HT-29 (cell line): ENCODE results near the gene SHTN1. TPM values are rescaled to one million over a fixed set of nuclear protein-coding genes. Genes with fewer than 3 reads are reported as not detected.

Experiments
- DNase-seq: peaks from one replicate; pipeline ENCODE4 v3.0.0-alpha.2; 2015; ENCODE audit warnings: low spot score
- total RNA-seq: library from RNA; depleted of rRNA; stranded (reverse); fragments of >200 nt; shearing (Covaris generic); gene quantifications from 2 replicates; pipeline ENCODE4 v1.2.3, GENCODE V29; 2014

Gene SHTN1
- total RNA-seq, 1 experiment from 2014 or later = 4.5 TPM

DNA sequence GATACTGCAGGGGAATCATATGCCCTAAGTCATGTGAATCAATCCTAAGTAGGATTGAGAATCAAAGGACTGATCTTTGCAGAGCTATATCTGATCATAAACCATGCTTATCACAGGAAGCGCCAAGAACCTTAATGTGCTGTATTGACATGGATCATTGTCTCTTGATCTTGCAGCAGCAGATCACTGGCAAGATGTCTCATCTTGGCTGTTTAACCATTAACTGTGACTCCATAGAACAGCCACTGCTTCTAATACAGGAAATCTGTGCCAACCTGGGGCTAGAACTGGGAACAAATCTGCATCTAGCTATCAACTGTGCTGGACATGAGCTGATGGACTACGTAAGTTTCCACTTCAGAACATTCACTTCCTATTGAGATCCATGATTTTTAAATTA lies 134.0 kb downstream of the SHTN1 start:
- DNase-seq = no peak

DNA sequence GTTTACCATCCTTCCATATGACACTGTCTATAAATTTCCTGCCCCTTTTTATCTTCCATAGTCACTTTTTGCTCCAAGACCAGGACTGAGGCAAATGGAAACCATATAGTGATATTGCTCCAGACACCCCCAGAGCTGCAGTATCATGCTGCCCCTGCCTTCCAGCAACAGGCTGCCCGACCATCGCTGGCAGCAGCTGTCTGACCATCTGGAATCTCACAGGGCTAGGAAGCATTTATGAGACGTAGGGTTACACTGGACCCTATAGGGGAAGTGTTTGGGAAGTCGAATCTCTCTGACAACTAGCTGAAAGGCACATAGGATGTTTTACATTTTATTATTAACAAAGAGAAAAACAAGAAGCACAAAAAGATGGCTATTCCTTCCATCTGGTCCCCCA lies 136.3 kb downstream of the SHTN1 start:
- no peak for DNase-seq

DNA sequence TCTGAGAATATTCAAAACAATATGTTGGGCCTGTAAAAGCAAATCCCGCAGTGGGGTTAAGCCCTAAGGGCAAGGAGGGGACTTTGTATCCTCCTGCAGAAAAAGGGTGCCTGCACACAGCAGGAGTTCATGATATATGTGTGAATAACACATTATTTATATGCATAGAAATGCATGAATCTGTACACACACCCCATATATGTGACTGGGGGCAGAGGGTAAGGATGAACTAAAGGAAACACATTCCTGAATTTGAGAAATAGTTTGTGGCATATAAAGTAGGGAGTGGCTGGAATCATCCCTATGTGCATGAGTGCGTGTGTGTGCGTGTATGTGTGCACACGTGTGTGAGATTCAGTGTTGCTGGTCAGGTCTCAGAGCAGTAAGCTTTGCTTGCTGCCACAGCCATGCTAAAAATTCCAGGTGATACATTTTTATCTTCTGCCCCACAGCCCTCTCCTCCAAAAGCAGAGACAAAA lies 136.8 kb downstream of the SHTN1 start:
- DNase-seq = no peak

DNA sequence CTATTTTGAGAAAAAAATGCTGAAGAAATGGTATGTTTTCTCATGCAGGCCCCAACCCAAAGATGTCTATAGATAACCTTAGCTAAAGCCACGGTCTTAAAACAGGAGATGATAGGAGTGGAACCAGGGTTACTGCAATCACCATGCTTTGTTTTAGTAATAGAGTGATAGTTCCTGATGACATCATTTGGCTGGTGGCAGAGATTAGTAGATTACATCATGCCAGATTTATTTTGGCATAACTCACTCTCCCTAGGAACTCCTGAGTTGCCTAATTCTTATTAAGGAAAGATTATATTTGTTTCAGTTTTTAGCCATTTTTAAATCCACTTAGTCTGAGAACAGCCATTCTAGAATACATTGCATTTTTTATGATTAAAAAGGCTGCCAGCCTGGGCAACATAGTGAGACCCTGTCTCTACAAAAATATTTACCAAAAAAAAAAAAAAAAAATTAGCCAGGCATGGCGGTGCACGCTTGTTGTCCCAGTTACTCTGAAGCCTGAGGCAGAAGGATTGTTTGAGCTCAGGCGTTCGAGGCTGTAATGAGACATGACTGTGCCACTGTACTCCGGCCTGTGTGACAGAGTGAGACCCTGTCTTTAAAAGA lies 137.9 kb downstream of the SHTN1 start:
- no peak for DNase-seq

DNA sequence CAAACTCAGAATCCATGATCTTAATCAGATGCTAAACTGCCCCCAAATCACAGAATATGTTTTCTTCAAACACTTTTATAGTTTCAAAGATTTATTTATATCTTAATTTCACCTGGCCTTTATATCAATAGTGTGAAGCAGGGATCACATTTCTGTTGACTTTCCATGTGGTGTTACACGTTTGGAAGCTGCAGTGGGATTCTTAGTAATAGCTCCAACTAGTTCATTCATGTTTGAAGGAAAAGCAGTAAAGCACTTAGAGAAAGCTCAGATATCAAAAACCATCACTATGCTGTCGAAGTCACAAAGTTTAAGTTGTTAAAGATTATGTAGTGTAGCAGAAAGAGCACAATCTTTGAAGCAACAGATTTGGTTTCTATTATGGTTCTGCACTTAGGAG lies 138.9 kb downstream of the SHTN1 start:
- DNase-seq = no peak

DNA sequence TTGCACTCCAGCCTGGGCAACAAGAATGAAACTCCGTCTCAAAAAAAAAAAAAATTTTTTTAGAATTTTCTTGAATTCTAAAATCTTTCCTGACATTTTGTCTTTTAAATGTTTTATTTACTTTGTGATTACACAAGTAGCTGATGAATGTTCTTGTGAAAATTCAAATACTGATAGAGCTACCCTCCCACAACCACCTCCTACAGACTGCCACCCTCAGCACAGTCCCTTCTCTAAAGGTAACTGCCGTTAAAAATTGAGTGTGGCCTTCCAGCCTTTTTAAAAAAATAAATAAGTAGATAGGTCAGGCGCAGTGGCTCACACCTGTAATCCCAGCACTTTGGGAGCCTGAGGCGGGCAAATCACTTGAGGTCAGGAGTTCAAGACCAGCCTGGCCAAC lies 140.6 kb downstream of the SHTN1 start:
- DNase-seq = no peak

DNA sequence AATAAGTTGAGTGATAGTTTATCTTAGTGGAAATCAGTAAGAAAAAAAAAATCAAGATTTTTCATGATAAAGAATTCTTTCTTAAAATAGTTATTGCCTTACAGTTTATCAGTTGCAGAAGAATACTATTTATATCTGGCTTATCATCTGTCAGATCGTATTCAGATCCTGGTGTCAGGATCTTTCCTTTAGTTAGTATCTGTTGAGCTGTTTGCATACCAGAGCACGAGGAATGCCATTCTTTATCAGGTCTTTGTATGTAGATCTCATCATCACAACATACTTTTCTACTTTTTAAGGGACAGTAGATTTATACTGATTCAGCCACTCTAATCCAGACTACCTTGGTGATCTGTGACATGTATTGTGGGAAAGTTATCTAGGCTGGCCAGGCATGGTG lies 143.2 kb downstream of the SHTN1 start:
- no peak for DNase-seq

DNA sequence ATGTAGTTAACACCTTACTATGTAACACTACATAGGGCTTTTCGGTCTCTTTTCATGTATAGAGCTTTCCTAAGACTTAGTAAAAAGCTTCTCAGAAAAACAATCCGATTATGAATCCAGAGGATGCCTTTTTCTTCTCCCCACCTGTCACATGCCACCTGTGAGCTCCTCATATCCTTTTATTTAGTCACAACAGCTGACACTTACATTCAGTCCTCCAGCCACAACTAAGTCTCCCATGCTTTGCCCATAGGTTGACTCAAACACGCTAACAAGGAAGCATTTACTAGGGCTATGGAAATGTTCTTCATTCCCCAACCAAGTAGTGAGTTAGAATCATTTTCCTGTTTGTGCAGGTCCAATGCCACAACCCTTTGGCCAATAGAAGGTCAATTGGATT lies 147.8 kb downstream of the SHTN1 start:
- DNase-seq = no peak

DNA sequence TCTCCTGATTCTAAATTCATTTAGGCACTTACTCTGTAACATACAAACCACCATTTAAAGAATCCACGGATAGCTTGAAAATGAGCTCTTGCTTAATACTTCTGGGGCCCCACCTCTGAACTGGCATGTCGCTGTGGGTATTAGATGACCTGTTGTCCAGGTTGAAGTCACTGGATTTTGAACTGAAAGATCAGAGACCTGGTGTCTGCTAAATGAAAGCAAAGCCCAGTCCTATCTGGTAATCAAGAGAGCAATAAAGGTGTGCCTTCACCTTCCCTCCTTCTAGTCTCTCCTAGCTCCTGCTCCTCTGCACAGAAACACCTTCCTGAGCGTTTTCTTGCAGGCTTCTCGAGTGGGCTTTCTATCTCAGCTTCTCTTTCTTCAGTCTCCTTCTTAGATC lies 151.3 kb downstream of the SHTN1 start:
- no peak for DNase-seq

DNA sequence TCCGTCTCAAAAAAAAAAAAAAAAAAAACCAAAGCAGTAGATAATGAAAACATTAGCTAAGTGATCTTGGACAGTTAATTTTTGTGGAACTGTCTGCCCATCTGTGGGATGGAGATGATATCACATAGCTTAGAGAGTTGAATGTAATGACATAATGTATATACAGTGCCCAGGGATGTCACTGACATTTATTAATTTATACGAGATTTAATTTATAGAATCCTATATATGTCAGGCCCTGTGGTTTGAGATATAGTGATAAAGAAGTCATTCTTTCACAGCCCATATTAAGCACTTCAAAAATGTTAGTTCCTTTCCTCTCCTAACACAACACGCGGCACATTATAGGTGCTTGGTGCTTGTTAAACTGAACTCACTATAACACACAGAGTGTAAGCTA lies 151.7 kb downstream of the SHTN1 start:
- no peak for DNase-seq

DNA sequence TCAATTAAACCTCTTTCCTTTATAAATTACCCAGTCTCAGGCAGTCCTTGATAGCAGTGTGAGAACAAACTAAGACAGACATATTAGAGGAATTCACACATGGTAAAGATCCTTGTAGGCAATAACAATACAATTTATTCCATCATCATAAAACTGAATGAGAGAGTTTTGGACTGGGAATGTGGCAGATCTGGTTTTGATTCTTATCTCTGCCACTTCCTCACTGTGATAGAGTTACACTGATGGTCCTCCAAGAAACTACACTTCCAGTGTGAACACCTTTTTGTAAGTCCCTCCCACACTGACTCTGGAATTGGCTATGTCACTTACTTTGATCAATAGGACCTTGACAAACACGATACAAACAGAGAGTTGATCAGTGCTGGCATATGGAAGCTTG lies 152.7 kb downstream of the SHTN1 start:
- DNase-seq = peak; percentile 38

DNA sequence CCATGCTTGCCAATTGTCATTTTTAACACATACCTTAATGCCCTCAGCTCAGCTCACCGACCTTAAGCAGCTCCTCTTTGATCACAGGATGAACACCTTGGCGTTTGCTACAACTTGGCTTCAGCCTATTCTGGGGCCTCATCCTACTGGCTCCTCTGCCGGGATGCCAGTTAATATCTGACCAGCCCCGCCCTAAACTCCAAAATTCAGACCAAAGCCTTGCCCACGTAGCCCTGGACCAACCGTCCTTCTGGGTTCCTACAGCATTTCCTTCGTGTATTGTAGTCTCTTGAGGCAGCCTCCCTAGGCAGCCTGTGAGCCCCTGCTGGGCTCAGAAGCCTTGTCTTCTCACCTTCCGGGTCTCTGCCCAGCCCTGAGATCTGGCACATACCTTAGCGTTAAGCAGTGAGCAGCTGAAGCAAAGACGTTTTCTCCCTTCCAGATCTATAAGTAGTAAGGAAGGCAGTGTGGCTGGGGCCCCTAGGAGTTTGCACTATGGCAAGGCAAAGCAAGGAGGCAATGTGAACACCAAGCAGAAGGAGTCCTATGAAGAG lies 154.9 kb downstream of the SHTN1 start:
- no peak for DNase-seq

DNA sequence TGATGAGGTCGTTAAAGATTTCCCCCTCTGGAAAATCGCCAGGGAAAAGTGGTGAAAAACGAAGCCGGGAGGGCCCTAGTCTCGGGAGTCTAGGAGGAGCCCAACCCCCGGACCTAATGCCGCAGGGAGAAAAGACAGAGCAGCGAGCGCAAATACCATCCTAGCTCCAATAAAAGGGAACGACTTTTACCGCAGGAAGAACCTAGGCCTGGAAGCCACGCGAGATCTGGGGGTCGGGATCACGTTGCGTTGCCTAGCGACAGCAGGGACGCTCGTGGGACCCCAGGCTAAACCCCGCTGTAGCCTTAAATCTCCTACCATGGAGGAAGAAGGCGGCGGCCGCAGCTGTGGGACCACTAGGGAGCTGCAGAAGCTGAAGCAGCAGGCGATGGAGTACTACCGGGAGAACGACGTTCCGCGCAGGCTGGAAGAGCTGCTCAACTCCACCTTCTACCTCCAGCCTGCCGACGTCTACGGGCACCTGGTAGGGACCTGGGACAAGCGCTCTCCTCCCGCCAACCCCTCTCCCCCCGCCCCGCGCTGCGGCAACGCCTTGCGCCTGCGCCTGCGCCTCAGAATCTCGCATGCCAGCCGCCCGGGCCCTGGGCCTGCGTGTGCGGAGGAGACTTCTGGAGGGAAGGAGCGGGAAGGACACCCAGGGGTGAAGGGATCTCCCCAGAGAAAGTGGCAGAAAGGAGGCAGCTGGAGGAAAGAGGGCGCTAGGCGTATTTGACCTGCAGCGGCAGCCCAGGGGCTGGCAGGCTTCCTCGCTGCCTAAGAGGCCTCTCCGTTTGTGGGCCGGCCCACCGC lies 155.5 kb downstream of the SHTN1 start, which contains the start of gene ENO4:
Gene ENO4, plus strand, starts transcription at position 252 of the 810 bp plus-strand sequence. Its CDS starts 68 bp downstream, at position 320.
- peak; percentile 73 for DNase-seq

DNA sequence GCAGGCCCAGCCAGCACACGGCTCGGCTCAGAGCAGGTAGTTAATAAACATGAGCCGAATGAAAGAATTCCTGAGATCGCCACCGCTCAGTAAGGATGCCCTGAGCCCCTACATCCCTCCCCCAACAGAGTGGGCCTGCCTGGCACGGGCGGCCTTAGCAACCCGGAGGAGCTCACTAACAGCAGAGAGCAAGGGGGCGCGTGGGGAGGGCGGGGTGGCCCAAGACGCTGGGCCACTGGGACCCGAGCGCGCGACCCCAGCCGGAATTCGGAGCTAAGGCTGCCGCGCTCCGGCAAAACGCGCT lies 156.1 kb downstream of the SHTN1 start:
- no peak for DNase-seq

DNA sequence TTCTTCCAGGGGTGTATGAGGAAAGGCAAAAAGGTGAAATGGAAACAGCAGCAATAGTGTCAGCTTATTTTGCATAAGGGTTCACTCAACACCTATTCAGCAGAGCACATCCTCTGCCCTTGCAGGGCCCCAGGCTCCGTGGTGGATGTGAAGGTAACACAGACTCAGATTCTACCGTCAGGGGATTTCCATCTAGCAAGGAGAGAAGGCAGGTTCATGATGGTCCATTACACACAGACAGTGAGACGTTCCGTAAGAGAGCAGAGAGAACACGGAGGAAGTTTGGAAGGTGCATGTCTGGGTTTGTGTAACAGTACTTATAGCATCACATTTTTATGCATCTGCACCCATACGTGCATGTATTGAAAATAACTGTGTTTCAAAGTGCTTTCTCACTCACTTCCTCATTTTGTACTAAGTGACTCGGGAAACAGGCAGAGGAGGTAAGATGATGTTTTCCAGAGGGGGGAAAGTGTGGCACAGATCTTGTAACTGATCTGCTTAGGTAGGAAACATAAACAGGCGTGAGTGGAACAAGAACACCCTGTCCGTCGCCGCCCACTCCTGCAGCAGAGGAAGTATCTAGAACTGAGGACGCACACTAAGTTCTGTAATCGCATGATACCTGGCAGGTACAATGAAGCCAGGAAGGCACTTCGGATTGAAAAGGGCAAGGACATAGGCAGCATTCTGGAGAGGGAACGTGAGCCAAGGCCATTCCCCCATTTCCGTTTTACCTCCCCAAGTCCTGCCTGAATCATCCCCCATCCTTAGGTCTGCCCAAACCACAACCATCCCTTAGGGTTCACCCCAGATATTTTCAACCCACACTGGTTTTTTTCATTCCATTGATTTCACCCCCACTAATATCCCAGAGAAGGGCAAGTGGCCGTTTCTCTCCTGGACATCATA lies 156.7 kb downstream of the SHTN1 start:
- no peak for DNase-seq

DNA sequence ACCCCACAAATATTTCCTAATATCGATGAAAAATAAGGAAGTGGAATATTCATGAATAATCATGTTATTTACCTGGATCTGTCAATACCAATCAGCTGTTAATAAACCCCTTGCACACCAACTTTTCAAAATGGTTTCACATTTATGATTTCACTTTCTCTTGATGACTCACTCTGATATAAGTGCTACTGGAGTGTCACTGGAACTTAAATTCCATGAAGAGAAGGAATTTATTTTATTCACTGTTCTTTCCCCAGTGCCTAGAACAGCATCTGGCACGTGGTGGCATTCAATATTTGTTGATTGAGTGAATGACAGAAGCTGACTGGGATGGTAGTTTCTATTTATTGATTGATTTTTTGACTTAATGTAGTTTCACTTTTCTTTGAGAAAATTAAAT lies 159.2 kb downstream of the SHTN1 start:
- DNase-seq = no peak

DNA sequence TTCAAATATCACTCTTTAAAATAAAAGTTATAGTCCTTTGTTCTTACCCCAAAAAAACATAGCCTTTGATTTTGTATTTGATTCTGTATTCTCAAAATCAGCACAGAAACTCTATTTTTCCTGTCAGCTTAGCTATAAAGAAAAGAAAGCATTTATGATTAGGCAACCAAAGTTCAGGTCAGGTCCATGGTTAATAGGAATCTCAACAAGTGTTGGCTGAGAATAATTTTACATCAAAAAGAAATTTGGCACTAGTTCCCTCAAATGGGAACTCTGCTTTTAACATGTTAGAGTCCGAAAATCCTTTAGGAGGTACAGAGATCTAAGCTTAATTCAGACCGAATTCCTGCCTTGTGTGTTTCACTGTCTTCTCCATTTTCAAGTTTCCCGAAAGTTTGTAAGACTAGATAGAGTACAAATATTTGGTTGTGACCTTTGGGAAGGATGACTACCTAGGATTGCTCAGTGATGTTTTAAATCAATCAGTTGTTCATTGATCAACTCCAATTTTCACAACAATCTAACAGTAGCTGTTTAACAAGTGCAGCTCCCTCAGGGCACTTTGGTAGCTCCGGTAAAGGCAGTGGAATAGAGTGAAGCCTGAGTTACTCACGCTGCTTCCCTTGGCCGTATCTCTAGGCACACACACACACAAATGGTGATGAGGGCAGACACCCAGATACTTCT lies 164.5 kb downstream of the SHTN1 start:
- DNase-seq = no peak

DNA sequence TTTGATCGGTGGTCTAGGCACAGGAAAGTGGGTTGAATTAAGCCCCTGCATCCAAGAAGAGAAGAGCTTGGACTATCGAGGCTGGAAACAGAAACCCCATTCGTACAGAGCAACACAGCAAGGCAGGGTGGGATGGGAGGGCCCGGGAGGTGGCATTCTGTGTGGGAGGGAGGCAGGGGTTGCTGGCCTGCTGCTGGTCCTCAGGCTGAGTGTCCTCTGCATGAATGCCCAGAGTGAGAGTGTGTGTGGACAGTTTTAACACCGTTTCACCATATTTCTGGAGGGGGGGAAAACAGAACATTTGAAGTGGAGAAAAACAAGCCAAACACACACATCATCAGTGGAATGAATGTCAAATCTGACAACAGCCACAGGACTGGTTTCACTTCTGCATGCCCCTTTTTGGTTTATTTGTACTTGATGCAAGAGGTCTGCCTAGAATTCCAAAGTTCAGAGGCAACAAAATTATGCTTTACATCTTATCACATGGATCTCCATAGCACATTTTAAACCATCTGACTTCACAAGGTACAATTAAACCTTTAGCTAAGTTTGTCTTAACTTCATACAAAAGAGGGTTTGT lies 166.8 kb downstream of the SHTN1 start:
- DNase-seq = no peak

DNA sequence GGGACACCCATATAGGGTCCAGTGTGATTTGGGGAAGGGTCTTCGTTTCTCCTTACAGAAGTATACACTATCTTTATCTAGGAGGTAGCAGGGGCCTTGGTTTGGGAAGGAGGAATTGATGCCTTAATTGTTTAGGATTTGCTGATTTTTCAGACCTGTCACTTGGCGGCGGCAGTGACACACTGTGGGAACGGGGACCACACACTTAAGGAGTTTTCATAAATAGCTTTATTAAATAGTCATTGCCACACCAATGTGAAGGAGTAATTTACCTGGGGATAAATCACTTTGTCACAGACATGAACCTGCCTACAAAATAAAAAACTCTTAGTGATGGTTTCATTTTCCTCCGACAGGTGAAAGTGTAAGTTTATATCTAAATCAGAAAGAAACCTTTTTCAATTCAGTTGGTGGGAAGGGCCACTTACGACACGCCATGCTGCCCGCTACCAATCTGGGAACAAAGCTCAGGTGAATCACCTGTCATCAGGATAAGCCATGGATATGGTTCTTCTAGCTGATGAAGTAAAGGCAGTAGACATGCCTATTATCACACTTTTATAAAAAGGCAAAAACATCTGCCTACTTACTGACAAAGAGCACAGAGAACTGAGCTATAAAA lies 168.0 kb downstream of the SHTN1 start:
- DNase-seq = peak; percentile 21

DNA sequence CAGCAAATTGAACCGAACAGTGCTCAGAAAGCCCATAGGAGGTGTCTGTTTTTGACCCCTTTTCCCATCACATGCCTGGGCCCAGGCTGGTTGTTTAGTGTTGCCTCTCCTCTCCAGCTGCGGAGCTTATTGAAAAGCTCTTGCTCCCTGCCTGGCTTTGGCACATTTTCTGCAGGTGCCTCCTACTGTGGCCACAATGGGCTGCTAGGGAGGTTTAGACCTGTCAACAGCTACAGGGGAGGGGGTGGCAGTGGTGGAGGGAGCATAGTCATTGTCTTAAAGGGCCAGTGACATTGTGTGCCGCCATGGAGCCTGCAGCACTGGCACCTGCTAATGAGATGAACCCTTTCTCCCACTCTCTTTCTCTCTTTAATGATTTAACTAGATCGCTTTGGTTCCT lies 168.9 kb downstream of the SHTN1 start:
- DNase-seq = no peak

DNA sequence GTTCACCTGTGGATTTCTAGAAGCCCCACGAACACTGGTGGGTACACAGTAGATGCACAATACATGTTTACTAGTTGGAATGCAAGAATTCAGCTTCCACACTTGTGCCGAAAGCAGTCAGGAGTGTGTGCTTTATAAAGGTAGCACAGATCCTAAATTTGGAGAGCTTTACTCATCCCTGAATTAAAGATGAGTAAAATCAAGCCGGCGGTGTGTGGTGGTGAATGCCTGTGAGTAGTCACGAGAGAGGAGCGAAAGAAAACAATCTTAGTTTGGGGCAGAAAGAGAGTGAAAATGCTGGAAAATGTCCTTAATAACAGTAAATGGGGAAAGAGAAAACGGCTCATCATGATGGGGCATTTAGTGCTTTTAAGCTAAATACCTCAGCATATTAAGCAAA lies 169.3 kb downstream of the SHTN1 start:
- DNase-seq = no peak
